HG03139 (cell line): Measurements from ENCODE around the gene NLRP6.
"Not testable (repeated sequence)": the region's sequence is repeated elsewhere in the genome, so short reads cannot be mapped to it uniquely, and the experiment has no call there.

Experiments
- ATAC-seq: cut with Tn5 transposase; IDR thresholded peaks from one replicate; pipeline ENCODE4 v1.9.1; 2021; ENCODE audit not compliant: unreplicated experiment

NLRP6 gene

DNA sequence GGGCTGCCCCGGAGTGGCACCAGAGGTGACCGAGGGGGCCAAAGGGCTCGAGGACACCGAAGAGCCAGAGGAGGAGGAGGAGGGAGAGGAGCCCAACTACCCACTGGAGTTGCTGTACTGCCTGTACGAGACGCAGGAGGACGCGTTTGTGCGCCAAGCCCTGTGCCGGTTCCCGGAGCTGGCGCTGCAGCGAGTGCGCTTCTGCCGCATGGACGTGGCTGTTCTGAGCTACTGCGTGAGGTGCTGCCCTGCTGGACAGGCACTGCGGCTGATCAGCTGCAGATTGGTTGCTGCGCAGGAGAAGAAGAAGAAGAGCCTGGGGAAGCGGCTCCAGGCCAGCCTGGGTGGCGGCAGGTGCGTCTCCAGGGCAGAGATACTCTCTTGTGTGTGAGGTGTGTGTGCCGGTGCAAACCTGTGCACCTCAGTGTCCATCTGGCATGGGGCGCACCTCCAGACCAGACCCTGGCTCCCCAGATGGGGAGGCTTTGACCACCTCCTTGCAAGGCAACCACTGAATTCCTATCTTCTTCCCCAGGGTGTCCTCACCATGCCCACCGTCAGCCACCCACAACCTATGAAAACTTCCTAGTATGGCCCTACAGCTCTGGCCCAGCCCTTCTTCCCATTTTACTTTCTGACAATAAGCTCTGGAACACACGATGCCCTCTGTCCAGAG, 3.4 kb downstream of the NLRP6 start:
- no peak for ATAC-seq

DNA sequence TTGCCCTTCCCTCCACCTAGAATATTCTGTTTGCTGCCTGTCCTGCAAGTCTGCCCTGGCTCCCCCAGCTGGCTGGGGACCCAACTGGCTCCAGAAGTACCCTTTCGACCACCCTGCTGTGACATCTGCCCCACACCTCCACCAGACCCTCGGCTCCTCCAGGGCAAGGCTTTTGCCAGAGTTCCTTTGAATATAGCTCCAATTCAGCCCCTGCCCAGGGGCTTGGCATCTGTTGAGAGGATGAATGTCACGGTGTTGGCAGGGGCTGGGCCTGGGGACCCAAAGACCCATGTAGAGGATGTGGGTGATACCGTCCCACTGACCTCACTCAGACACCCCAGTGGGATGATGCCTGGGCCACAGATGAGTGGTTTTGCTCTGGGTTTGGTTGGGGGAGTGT, 4.0 kb downstream of the NLRP6 start:
- no peak for ATAC-seq

DNA sequence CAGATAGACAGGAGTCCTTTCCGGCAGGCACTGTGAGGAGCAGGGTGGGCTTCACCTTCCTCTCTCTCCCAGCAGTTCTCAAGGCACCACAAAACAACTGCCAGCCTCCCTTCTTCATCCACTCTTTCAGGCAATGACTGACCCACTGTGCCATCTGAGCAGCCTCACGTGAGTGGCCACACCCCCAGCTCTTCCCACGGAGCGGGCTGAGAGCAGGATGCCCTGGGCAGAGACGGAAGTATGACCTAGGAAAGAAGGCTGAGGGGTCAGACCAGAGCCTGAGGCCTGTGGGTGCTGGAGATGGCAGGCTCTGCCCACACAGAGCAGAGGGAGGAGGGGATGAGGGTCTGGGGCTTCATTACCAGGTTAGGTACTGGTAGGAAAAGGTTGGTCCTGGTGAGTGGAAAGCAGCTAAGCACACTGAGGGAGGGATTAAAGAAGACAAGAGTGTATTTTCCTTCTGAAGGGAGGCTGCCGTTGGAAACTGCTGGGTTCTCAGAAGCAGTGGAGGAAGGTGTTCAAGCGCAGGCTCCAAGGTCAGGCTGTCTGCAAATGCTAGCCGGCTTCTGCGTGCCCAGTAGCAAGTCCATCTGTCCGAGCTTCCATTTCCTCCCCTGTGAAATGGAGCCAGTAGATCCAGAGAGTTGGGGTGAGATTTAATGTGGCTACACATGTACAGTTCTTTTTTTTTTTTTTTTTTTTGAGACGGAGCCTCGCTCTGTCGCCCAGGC, 4.6 kb downstream of the NLRP6 start:
- ATAC-seq = no peak

DNA sequence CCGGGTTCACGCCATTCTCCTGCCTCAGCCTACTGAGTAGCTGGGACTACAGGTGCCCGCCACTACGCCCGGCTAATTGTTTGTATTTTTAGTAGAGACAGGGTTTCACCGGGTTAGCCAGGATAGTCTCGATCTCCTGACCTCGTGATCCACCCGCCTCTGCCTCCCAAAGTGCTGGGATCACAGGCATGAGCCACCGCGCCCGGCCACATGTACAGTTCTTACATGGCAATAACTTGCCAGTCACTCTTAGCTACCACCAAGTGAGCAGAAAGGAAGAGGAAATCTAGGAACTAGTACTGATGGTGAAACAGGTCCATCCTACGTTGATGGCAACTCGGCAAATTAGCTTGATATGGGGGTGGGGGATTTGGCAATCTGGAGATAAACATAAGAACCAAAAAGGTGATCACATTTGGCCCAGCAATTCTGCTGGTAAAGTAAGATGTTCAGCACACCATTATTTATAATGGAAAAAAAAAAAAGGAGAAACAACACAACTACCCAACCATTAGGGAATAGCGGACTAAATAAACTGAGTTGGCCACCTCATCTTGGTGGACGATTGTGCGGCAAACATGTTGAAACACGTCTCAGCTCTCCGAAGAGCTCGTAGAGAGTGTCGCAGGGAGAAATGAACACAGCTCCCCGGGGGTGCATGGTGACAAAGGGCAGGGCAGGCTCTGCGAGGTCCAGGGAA, 5.3 kb downstream of the NLRP6 start:
- no peak for ATAC-seq

DNA sequence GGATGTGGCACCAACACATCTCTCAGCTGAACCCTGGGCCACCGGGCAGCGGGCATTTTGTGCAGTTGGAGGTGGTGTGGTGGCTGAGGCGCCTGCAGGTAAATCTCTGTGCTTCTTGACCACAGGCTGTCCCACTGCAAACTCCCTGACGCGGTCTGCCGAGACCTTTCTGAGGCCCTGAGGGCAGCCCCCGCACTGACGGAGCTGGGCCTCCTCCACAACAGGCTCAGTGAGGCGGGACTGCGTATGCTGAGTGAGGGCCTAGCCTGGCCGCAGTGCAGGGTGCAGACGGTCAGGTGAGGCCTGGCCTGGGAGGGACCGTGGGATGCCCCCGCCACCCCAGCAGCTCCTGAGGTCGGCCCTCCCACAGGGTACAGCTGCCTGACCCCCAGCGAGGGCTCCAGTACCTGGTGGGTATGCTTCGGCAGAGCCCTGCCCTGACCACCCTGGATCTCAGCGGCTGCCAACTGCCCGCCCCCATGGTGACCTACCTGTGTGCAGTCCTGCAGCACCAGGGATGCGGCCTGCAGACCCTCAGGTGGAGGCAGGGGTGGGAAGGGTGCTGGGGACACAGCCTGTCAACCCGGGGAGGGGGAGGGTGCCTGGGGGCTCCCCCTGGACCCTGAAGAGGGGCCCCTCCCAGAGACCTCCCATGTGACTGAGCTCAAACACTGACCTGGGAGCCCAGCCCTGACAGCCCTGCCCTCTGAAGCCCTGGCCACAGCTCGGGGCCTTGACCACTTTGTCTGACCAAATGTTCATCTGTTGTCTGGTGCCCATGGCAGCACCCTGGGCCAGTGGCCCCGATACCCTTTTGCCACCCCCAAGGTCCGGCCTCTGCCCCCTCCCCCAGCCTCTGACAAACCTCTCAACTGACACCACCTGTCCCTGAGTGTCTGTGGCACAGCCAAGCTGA, 6.2 kb downstream of the NLRP6 start:
- ATAC-seq = no peak

DNA sequence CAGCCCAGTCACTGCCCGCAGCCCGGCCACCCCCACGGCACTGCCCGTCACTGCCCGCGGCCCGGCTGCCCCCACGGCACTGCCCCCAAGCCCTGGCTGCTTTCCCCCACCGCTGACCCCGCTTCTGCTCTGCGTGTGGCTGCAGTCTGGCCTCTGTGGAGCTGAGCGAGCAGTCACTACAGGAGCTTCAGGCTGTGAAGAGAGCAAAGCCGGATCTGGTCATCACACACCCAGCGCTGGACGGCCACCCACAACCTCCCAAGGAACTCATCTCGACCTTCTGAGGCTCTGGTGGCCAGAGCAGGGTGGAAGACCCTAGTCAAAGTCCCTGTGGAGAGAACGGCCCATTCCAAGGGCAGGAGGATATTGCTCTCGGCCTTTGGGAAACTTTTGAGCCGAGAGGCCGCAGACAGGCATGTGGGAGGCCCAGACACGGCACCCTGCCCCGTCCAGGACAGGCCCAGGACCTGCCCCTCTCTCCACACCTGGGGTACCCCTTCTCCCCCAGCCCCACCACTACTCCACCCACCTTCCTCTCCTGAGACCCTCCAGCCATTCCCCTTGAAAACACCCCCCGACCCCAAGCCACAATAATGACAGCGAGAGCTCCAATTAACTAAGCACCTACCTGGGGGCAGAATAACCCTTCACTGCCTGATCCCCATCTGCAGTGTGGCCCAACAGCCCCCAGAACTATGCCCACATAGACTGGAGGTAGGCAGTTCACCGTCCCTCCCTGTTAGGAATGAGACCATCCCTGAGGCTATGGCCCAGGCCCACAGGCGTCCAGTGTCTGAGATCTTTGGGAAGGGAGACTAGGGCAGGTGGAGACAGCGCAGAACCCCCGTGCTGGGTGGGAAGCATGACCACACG, 7.0 kb downstream of the NLRP6 start:
- no peak for ATAC-seq

DNA sequence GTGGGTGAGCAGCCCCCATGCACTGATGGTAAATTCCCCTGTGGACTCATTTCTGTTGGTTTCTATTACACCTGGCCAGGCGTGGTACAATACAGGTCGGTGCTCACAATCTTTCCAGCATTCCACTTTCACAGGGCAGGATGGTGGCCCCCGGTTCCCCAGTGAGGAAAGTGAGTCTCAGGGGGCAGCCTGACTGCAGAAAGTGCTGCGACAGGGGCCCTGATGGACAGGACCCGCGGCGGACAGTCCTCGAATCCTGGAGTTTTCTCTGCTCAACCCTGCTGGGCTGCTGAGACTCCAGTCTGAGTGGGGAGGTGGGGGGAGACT, 7.7 kb downstream of the NLRP6 start:
- no peak for ATAC-seq

DNA sequence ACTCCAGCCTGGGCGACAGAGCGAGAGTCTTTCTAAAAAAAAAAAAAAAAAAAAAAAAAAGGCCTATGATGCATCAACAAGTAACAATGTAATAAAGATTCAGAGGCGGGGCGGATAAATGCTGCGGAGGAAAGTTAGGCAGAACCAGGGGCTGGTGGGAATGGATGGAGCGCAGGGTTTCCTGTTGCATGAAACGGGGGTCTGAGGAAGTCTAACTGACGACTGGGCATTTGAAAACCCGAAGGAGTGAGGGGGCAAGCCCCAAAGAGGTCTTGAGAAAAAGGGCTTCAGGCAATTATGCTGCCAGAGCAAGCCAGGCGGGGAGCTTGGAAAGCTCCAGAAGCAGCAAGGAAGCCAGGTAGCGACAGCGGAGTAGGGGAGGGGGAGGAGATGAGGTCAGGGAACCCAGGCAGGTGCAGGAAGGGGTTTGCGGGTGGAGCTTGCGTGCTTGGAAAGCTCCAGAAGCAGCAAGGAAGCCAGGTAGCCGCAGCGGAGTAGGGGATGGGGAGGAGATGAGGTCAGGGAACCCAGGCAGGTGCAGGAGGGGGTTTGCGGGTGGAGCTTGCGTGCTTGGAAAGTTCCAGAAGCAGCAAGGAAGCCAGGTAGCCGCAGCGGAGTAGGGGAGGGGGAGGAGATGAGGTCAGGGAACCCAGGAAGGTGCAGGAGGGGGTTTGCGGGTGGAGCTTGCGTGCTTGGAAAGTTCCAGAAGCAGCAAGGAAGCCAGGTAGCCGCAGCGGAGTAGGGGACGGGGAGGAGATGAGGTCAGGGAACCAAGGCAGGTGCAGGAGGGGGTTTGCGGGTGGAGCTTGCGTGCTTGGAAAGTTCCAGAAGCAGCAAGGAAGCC, 9.0 kb downstream of the NLRP6 start:
- ATAC-seq = not testable (repeated sequence)

DNA sequence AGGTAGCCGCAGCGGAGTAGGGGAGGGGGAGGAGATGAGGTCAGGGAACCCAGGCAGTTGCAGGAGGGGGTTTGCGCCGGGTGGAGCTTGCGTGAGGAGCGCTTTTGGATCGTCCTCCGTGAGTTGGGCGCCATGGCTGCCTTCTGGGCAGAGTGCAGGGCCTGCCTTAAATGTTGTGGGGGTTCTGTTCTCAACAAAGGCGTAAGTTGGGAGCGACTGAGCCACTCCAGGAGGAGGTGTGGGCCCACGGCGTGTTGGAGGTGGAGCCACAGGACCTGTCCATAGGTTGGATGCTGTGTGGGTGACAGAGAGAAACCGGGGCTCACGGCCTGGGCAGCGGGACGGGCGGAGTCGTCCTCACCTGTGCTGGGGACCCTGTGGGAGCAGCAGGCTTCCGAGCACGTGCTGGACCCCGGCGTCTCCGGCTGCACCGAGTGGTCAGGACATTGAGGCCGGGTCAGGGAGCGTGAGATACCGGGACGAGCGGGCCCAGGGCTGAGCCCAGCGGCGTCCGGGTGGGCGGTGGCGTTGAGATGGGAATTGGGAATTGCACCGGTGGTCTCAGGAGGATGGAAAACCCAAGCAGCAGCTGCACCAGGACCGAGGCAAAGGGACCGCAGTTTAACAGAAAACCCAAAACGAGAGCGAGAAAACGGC, 9.7 kb downstream of the NLRP6 start:
- ATAC-seq = no peak

DNA sequence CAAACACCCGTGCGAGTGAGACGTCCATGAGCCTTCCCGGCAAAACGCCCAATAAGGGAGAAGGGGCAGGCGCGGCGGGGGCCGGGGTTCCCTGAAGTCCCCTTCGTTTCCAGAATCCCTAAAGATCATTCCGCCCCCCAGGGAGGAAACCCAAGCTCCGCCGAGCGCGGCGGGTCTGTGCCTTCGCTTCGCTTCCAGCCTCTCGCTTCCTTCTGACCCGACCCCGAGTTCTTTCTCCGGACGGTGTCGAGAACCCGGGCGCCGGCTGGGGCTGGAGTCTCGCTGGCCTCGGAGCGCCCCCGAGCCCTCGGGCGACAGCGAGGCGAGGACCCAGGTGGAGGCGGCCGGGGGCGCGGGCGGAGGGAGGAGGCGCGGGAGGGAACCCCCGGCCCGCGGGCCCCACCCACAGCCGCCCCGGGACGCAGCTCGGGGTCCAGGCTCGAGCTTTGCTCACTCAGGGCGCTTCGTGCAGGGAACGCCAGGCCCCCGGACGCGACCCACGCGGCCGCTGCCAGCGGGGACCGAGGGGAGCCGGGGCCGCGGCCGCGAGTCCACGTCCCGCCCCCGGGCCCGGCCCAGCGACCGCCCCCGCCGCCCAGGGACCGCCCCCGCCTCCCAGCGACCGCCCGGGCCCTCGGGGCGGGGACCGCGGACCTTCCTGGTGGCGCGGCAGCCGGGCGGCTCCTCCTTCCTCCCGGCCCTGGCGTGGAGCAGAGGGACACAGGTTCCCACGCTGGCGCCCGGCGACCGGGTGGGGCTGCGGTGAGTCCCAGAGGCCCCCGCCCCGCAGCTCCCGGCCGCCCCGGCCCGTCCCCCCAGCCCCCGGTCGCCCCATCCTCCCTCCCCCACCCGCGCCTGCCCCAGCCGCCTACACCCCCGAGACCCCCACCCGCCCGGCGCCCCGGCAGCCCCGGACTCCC, 10.5 kb downstream of the NLRP6 start, which contains the start of gene PGGHG:
Gene PGGHG (plus strand): TSS at position 649 of the 920 bp plus-strand sequence. CDS start 691 bp downstream, outside the sequence.
- ATAC-seq = peak; percentile 54

DNA sequence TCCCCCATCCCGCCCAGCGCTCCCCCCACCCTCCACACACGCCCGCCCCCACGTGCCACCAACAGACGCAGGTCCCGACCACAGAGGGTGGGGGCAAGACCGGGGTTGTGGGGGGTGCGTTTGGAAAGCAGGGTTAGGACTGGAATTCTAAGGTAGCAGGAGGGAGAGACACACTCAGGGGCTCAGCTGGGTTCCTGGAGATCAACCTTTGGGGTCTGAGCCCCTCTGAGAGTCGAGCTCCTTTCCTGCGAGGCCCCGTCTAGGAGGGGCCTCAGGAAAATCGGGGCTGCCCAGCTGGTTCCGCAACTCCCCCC, 11.1 kb downstream of the NLRP6 start:
- ATAC-seq = no peak

DNA sequence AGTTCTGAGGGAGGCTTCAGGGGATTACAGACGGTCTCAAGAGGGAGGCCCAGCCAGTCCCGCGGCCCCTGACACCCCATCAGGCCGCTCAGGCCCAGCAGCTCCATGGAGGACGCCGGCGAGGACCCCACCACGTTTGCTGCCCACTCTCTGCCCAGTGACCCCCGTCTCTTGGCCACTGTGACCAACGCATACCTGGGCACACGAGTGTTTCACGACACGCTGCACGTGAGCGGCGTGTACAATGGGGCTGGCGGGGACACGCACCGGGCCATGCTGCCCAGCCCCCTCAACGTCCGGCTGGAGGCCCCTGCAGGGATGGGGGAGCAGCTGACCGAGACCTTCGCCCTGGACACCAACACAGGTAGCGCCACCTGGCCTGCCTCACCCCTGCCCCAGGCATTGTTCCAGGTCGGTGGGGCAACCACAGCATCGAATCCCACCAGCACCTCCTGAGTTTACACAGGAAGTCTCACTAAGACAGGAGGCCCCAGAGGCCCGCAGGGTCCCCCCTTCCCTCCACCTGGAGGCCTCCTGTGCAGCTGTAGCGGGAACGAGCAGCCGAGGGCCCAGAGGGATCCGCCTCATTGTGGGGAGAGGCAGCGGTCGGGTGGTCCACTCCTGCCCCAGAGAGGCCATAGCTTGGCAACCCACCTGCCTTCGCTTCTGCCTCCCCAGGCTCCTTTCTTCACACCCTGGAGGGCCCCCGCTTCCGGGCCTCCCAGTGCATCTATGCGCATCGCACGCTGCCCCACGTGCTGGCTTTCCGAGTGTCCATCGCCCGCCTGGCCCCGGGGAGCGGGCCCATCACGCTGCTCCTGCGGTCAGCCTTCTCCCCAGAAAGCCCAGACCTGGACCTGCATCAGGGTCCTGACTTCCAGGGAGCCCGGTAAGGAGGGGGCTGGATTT, 11.8 kb downstream of the NLRP6 start:
- ATAC-seq = no peak

DNA sequence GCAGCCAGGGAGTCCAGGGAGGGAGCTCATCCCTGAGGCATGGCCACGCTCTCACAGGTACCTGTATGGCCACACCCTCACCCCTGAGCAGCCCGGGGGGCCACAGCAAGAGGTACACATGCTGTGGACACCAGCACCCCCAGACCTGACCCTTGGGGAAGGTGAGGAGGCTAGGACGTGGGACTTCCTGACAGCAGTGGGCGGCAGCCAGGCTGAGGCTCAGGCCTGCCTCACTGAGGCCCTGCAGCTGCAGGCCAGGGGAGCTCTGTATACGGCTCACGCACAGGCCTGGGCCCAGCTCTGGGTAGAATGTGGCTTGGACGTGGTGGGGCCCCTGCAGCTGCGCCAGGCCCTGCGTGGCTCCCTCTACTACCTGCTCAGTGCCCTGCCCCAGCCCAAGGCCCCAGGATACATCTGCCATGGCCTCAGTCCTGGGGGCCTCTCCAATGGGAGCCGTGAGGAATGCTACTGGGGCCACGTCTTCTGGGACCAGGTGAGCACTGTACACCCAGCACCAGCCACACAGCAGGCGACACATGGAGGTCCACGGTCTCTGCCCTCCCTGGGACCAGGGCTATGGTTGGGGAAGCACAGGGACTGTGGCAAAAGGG, 12.5 kb downstream of the NLRP6 start:
- ATAC-seq = no peak

DNA sequence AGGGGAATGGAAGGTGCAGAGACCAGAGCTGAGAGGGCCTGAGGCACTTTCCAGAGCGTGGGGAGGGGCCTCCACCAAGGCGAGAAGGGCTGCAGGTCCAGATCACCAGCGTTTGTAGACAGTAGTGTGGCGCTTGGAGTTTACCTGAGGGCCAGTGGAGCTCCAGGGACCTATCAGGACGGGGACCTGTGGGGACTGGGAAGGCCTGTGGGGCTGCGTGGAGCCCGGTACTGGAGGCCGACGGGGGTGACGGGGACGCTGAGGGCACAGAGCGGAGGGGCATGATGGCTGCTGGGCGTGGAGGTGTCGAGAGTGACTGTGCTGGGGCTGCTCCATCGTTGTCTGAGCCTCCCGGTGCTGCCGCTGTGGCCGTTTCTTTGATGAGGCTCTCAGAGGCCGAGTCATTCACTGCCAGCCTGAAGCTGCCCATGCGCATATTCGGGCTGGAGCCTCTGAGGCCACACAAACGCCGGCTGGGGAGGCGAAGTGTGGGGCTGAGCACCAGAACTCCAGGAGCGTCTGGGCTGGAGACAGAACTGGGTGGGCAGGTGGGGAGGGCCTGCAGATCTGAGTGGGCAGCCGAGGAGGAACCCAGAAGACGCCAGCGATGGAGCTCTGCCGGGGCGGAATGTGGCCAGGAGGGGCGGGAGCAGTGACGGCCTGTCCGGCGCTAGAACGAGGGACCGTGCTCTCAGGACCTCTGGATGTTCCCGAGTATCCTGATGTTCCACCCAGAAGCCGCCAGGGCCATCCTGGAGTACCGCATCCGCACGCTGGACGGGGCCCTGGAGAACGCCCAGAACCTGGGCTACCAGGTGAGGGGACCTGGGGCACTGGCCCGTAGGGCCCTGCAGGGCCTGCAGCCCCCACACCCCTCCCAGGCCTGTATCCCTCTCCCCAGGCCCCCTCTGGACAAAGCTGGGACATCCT, 13.3 kb downstream of the NLRP6 start:
- no peak for ATAC-seq
